Hematopoietic multipotent progenitor cell treated with erythropoietin and hydrocortisone succinate and interleukin-3 and kit ligand, for 6 days (in vitro differentiated cells): ENCODE measurements around the gene BIN2.
A peak's percentile ranks its signal among the peaks of the same experiment; 100 is the strongest.
"Not testable (repeated sequence)": the region's sequence is repeated elsewhere in the genome, so short reads cannot be mapped to it uniquely, and the experiment has no call there.

Experiments
- DNase-seq: peaks from one replicate; pipeline ENCODE4 v3.0.0-alpha.2; 2015

BIN2 gene

GRCh38 chr12:51307655-51308593 lies 16.1 kb downstream of the BIN2 start:
- DNase-seq: no peak

- no peak for DNase-seq
These were observed 17.5 kb downstream of the BIN2 start for GRCh38 chr12:51306507-51306906.

GRCh38 chr12:51300768-51301167 lies 23.2 kb downstream of the BIN2 start:
- not testable (repeated sequence) for DNase-seq

- no peak for DNase-seq
These were observed 28.3 kb downstream of the BIN2 start for GRCh38 chr12:51295651-51296050.

GRCh38 chr12:51294097-51294496 lies 29.9 kb downstream of the BIN2 start:
- DNase-seq: not testable (repeated sequence)

GRCh38 chr12:51293696-51294095 lies 30.3 kb downstream of the BIN2 start:
- no peak for DNase-seq

GRCh38 chr12:51291603-51292513 lies 32.1 kb downstream of the BIN2 start:
- peak; percentile 18 for DNase-seq

GRCh38 chr12:51285843-51286242 lies 38.1 kb downstream of the BIN2 start:
- no peak for DNase-seq

- no peak for DNase-seq
These were observed 42.6 kb downstream of the BIN2 start for GRCh38 chr12:51281202-51281924.

GRCh38 chr12:51275088-51275487 lies 48.9 kb downstream of the BIN2 start:
- DNase-seq: no peak

GRCh38 chr12:51272810-51273209 lies 51.2 kb downstream of the BIN2 start:
- not testable (repeated sequence) for DNase-seq

GRCh38 chr12:51270951-51271518 lies 52.9 kb downstream of the BIN2 start:
- no peak for DNase-seq

GRCh38 chr12:51270067-51270950 lies 53.7 kb downstream of the BIN2 start, which contains the start of gene SMAGP:
SMAGP (minus strand) TSS chr12:51270415; CDS start chr12:51269278, 1,137 bp downstream.
- peak; percentile 44 for DNase-seq

GRCh38 chr12:51269174-51270066 lies 54.6 kb downstream of the BIN2 start:
- peak; percentile 67 for DNase-seq

GRCh38 chr12:51265024-51265423 lies 59.0 kb downstream of the BIN2 start:
- DNase-seq: no peak

GRCh38 chr12:51264297-51264696 lies 59.7 kb downstream of the BIN2 start:
- no peak for DNase-seq

GRCh38 chr12:51263341-51263740 lies 60.6 kb downstream of the BIN2 start:
- no peak for DNase-seq

- DNase-seq: peak; percentile 82
These were observed 61.2 kb downstream of the BIN2 start for GRCh38 chr12:51262758-51263177.

- not testable (repeated sequence) for DNase-seq
These were observed 64.4 kb downstream of the BIN2 start for GRCh38 chr12:51259600-51259999.

- DNase-seq: no peak
These were observed 69.4 kb downstream of the BIN2 start for GRCh38 chr12:51254536-51254935.
